Rectal smooth muscle tissue (tissue), 1 donor: ENCODE data around the gene TRMT10B.
"Not testable (repeated sequence)": the region's sequence is repeated elsewhere in the genome, so short reads cannot be mapped to it uniquely, and the experiment has no call there.

ENCODE experiments used
- H3K27ac ChIP-seq: one replicate; pipeline ENCODE4 v1.7.0; 2013; ENCODE audit warnings: low read depth, low read length, inconsistent platforms
- H3K27me3 ChIP-seq: one replicate; pipeline ENCODE4 v1.7.0; 2013; ENCODE audit warnings: low read length; ENCODE audit not compliant: control insufficient read depth, insufficient read depth
- H3K36me3 ChIP-seq: one replicate; pipeline ENCODE4 v1.7.0; 2013; ENCODE audit warnings: low read length; ENCODE audit not compliant: control insufficient read depth, insufficient read depth
- H3K4me1 ChIP-seq: one replicate; pipeline ENCODE4 v1.7.0; 2013; ENCODE audit warnings: low read length; ENCODE audit not compliant: control insufficient read depth, insufficient read depth
- H3K4me3 ChIP-seq: one replicate; pipeline ENCODE4 v1.7.0; 2013; ENCODE audit warnings: low read length
- H3K9ac ChIP-seq: one replicate; pipeline ENCODE4 v1.7.0; 2013; ENCODE audit warnings: low read length

Gene TRMT10B

GRCh38 chr9:37812773-37813379 lies 59.3 kb downstream of the TRMT10B start:
- H3K27ac ChIP-seq: no peak overlapping the region
- no peaks in the 10 kb centered on the region for H3K36me3 ChIP-seq

GRCh38 chr9:37818849-37819248 lies 65.2 kb downstream of the TRMT10B start:
- Histone ChIP-seq H3K27ac (no peak overlapping the region), H3K4me3 (no peak overlapping the region)

More at GRCh38 chr9:37812773-37813379, 59.3 kb downstream of the TRMT10B start:
- Histone ChIP-seq H3K4me1 (no peaks in the 10 kb centered on the region), H3K9ac (no peak overlapping the region), H3K27me3 (no peaks in the 10 kb centered on the region), H3K4me3 (no peak overlapping the region)

GRCh38 chr9:37820142-37820541 lies 66.5 kb downstream of the TRMT10B start:
- H3K36me3 ChIP-seq: peaks cover 4% of the 10 kb centered on the region
- H3K27me3 ChIP-seq: no peaks in the 10 kb centered on the region
- H3K4me1 ChIP-seq: no peaks in the 10 kb centered on the region
- no peak overlapping the region for H3K4me3 ChIP-seq
- no peak overlapping the region for H3K27ac ChIP-seq
- H3K9ac ChIP-seq: no peak overlapping the region

More at GRCh38 chr9:37818849-37819248, 65.2 kb downstream of the TRMT10B start:
- Histone ChIP-seq H3K27me3 (no peaks in the 10 kb centered on the region), H3K36me3 (peaks cover 4% of the 10 kb centered on the region), H3K4me1 (no peaks in the 10 kb centered on the region), H3K9ac (no peak overlapping the region)

DNA sequence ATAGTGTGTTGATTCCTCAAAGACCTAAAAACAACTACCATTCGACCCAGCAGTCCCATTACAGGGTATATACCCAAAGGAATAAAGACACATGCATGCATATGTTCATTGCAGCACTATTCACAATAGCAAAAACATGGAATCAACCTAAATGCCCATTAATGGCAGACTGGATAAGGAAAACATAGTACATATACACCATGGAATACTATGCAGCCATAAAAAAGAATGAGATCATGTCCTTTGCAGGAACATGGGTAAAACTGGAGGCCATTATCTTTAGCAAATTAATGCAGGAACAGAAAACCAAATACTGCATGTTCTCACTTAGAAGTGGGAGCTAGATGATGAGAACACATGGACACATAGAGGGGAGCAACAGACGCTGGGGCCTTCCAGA lies 71.6 kb downstream of the TRMT10B start:
- not testable (repeated sequence) for H3K36me3 ChIP-seq, H3K27ac ChIP-seq, H3K9ac ChIP-seq, H3K4me3 ChIP-seq, H3K27me3 ChIP-seq, H3K4me1 ChIP-seq

- Histone ChIP-seq H3K4me3 (no peak overlapping the region), H3K4me1 (no peaks in the 10 kb centered on the region), H3K27me3 (no peaks in the 10 kb centered on the region), H3K9ac (no peak overlapping the region), H3K27ac (no peak overlapping the region), H3K36me3 (no peaks in the 10 kb centered on the region)
These were observed 74.0 kb downstream of the TRMT10B start for GRCh38 chr9:37827483-37828165.
